ENCODE results near the gene FSTL4.

Gene FSTL4

GRCh38 chr5:133444711-133445110 lies 167.6 kb downstream of the FSTL4 start:
- ATAC-seq (ENCODE audit: low read depth) = no peak
- Histone ChIP-seq H3K27me3 (ENCODE audit: insufficient read depth, poor library complexity, severe bottlenecking) (no peaks in the 10 kb centered on the region), H3K27ac (ENCODE audit: poor library complexity, severe bottlenecking) (no peak overlapping the region), H3K9me3 (ENCODE audit: severe bottlenecking) (no peaks in the 10 kb centered on the region), H3K4me1 (ENCODE audit: insufficient read depth, poor library complexity, severe bottlenecking) (peaks cover 7% of the 10 kb centered on the region), H3K36me3 (ENCODE audit: low read depth) (no peaks in the 10 kb centered on the region), H3K4me3 (ENCODE audit: severe bottlenecking) (no peak overlapping the region)
- no peak for DNase-seq (ENCODE audit: low spot score)
- no peak for TF ChIP-seq CTCF (IDR thresholded peaks at IDR 0.05; ENCODE audit: poor library complexity, severe bottlenecking)

GRCh38 chr5:133441166-133441815 lies 171.1 kb downstream of the FSTL4 start:
- Histone ChIP-seq H3K36me3 (ENCODE audit: low read depth) (no peaks in the 10 kb centered on the region), H3K4me1 (ENCODE audit: insufficient read depth, poor library complexity, severe bottlenecking) (peaks cover 10% of the 10 kb centered on the region), H3K27ac (ENCODE audit: poor library complexity, severe bottlenecking) (no peak overlapping the region), H3K4me3 (ENCODE audit: severe bottlenecking) (no peak overlapping the region), H3K27me3 (ENCODE audit: insufficient read depth, poor library complexity, severe bottlenecking) (no peaks in the 10 kb centered on the region), H3K9me3 (ENCODE audit: severe bottlenecking) (no peaks in the 10 kb centered on the region)
- ATAC-seq (ENCODE audit: low read depth) = no peak
- no peak for DNase-seq (ENCODE audit: low spot score)
- no peak for TF ChIP-seq CTCF (IDR thresholded peaks at IDR 0.05; ENCODE audit: poor library complexity, severe bottlenecking)

- TF ChIP-seq CTCF (IDR thresholded peaks at IDR 0.05; ENCODE audit: poor library complexity, severe bottlenecking) = no peak
Observed at GRCh38 chr5:133440467-133441115, 171.8 kb downstream of the FSTL4 start.

GRCh38 chr5:133439859-133440258 lies 172.5 kb downstream of the FSTL4 start:
- ATAC-seq (ENCODE audit: low read depth) = peak; percentile 86
- no peaks in the 10 kb centered on the region for H3K9me3 ChIP-seq (ENCODE audit: severe bottlenecking)
- no peak for TF ChIP-seq CTCF (IDR thresholded peaks at IDR 0.05; ENCODE audit: poor library complexity, severe bottlenecking)
- DNase-seq (ENCODE audit: low spot score) = no peak
- no peak overlapping the region for H3K4me3 ChIP-seq (ENCODE audit: severe bottlenecking)
- peaks cover 10% of the 10 kb centered on the region for H3K4me1 ChIP-seq (ENCODE audit: insufficient read depth, poor library complexity, severe bottlenecking)
- no peak overlapping the region for H3K27ac ChIP-seq (ENCODE audit: poor library complexity, severe bottlenecking)
- no peaks in the 10 kb centered on the region for H3K36me3 ChIP-seq (ENCODE audit: low read depth)
- H3K27me3 ChIP-seq (ENCODE audit: insufficient read depth, poor library complexity, severe bottlenecking) = no peaks in the 10 kb centered on the region

More at GRCh38 chr5:133440467-133441115, 171.8 kb downstream of the FSTL4 start:
- H3K4me3 ChIP-seq (ENCODE audit: severe bottlenecking) = no peak overlapping the region
- H3K4me1 ChIP-seq (ENCODE audit: insufficient read depth, poor library complexity, severe bottlenecking) = peaks cover 10% of the 10 kb centered on the region
- DNase-seq (ENCODE audit: low spot score) (no peak), ATAC-seq (ENCODE audit: low read depth) (peak; percentile 35; the same call in 2 of the 3 replicates)
- H3K9me3 ChIP-seq (ENCODE audit: severe bottlenecking) = no peaks in the 10 kb centered on the region
- H3K27me3 ChIP-seq (ENCODE audit: insufficient read depth, poor library complexity, severe bottlenecking) = no peaks in the 10 kb centered on the region
- no peak overlapping the region for H3K27ac ChIP-seq (ENCODE audit: poor library complexity, severe bottlenecking)
- no peaks in the 10 kb centered on the region for H3K36me3 ChIP-seq (ENCODE audit: low read depth)

GRCh38 chr5:133438487-133438886 lies 173.9 kb downstream of the FSTL4 start:
- no peak for TF ChIP-seq CTCF (IDR thresholded peaks at IDR 0.05; ENCODE audit: poor library complexity, severe bottlenecking)
- H3K9me3 ChIP-seq (ENCODE audit: severe bottlenecking) = no peaks in the 10 kb centered on the region
- H3K4me1 ChIP-seq (ENCODE audit: insufficient read depth, poor library complexity, severe bottlenecking) = peaks cover 10% of the 10 kb centered on the region
- ATAC-seq (ENCODE audit: low read depth) (no peak), DNase-seq (ENCODE audit: low spot score) (no peak)
- no peaks in the 10 kb centered on the region for H3K36me3 ChIP-seq (ENCODE audit: low read depth)
- H3K27me3 ChIP-seq (ENCODE audit: insufficient read depth, poor library complexity, severe bottlenecking) = no peaks in the 10 kb centered on the region
- H3K4me3 ChIP-seq (ENCODE audit: severe bottlenecking) = no peak overlapping the region
- no peak overlapping the region for H3K27ac ChIP-seq (ENCODE audit: poor library complexity, severe bottlenecking)

Measured in RWPE2 (cell line).